EH (cell line): ENCODE results near the gene CACNA2D1.

Experiments
- DNase-seq: peaks from one replicate; pipeline ENCODE4 v3.0.0-alpha.2; 2015; ENCODE audit warnings: low read depth

Gene CACNA2D1

DNA sequence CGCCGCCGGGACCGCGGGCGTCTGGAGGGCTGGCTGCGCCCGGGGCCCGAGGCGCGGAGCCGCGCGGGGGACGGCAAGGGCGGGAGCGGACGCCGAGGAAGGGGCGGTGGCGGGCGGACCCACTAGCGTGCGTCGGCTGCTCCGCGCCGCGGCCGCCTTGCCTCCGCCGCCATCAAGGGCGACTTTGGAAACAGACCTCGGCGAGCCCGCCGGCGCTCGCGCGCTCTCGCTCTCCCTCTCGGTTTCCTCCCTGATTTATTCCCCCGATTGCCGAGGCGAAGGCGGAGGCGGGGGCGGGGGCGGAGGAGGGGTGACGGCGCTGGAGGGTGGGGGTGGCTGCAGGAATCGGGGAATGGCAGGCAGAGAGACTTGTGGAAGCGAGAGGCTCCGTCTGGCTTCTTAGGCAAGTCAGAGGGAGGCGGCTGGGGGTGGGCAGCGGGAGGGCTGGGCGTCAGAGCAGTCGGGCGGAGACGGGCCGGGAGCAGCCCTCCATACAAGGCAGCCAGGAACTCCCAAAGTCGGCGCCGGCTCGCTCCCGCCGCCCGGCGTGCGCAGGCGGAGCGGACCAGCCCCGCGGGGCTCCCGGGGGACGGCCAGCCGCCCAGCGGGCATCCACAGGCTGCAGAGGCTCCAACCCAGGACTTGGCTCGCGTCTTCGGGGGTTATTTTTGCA lies at the start of gene CACNA2D1:
Gene CACNA2D1, minus strand, starts transcription at position 231 of the 673 bp plus-strand sequence.
- DNase-seq, result peak; percentile 93

DNA sequence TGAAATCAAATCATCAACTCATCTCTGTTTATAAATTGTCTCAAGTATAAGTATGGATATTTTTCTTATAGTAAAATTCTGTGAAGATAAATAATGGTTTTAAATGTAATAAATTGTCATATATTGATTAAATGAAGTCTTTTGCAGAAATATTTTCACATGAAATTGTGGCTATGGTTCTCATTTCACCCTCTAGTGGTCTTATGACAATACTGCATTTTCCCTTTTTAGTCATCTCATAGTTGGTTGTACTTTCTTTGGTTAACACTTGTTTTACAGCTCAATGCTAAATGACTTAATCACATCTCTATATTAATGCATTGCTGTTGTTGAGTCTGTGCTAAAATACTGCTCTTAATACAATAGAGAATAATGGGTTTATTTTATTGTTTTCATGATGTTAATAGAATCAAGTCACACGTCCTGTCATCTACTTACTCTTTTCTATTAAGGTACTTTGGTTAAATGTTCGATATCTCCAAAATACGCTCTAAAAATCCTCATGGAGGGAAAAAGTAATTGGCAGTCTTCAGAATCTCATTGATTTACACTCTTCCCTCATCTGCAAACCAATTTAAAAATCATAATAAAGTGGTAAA lies 38.0 kb upstream of the CACNA2D1 start:
- peak; percentile 35 for DNase-seq

GRCh38 chr7:82477733-82478515 lies 34.3 kb upstream of the CACNA2D1 start:
- no peak for DNase-seq

DNA sequence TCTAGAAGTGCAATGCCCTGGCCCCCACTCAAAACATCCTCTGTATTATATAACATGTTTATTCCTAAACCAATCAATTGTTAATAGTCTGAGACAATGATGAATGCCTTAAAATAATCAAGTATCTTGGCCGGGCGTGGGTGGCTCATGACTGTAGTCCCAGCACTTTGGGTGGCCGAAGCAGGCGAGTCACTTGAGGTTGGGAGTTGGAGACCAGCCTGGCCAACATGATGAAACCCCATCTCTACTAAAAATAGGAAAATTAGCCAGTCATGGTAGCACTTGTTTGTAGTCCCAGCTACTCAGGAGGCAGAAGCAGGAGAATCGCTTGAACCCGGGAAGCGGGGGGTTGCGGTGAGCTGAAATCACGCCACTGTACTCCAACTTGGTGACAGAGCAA lies 29.4 kb upstream of the CACNA2D1 start:
- DNase-seq, result no peak

DNA sequence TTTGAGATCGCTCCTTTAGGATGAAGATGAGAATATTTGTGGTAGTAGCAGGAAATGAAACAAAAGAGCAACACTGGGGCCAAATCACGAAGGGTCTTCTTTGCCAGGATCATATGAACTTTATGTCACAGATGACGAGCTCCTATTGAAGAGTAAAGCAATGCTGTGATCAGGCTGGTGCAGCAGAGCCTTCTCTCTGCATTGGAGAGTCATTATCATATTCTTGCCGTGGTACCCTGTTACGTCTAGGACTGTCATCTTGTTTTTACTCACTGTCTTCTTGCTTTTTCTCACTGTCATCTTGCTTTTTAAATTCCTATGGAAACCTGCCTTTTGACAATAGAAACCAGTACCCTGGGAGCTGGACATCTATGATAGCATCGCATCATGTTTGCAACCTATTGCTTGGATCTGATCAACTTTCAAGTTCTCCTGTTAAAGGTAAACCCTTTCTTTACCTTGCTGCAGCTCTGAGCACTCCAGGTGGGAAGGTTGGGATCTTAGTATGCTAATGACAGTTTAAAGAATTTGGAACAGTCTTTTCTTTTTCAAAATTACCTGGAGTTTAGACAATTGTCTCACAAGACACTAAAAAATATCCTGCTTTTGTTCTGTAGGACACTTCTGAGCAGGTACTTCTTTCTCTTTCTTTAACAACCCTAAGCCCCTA lies 27.9 kb upstream of the CACNA2D1 start:
- no peak for DNase-seq

DNA sequence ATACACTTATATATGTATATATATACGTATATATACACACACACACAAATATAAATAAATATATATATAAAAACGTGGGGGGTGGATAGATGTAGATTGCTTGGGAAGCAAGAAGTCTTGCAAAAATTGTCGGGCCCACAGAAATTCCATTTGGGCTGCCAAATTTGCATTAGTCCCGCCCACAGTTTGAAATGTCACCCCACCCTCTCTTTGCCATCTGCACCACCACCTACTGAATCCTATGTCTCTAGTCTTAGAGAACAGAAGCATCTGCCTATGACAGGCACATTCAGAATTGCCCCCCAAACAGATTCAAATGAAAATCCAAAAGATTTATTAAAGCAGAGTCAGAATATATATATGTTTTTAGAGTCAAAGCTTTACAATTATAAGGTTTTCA lies 25.6 kb upstream of the CACNA2D1 start:
- DNase-seq, result no peak

DNA sequence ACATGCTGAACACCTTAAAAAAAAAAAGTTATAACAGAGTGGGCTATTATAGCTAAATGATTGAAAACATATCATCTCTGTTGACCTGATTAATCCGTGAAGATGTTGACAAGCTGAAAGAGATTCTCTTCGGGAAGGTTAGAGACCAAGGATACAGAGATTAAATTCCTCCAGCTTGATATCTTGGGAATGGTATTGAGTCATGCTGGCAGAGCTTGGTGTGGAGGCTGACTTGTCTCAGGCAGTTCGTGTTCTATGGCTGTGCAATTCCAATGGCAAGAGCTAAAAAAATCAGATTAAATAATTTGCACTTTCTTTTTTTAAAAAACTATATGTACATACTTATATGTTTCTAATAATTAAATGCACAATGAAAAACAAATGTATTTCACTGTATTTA lies 24.9 kb upstream of the CACNA2D1 start:
- DNase-seq, result no peak

- no peak for DNase-seq
These were observed 23.4 kb upstream of the CACNA2D1 start for GRCh38 chr7:82467020-82467419.

DNA sequence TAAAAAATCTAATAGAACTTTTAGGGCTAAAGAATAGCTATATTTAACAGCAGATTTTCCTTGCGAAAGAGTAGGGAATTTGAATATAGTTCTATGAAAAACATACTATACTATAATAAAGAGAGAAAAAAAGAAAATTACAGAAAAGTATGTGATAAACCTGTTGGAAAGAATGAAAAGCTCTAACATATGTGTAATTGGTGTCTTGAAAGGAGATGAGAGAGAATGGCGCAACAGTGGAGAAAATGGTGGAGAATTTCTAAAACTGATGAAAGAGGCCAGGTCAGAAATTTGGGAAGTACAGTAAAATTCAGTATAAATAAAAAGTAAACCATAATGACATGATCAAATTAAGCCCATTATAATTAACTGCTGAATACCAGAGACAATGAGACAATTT lies 20.8 kb upstream of the CACNA2D1 start:
- no peak for DNase-seq

DNA sequence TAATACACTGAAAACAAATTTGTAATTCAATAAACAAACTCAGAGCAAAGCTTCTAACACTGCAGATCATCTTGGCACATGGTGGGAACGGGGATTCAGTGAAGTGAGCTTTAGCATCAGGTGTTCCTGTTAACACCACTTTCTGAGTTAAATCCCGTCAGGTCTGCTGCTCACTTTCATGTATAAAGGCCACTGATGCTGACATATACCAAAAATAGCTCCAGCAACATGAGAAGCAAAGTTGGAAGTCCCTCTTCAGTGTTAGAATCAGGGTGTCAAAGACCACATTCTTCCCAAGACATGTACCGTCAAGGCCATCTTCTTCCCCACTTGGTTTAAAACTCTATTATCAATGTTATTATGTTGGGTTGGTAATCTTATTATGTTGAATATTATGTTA lies 11.7 kb upstream of the CACNA2D1 start:
- DNase-seq, result no peak

GRCh38 chr7:82450759-82451158 lies 7.2 kb upstream of the CACNA2D1 start:
- DNase-seq, result no peak

DNA sequence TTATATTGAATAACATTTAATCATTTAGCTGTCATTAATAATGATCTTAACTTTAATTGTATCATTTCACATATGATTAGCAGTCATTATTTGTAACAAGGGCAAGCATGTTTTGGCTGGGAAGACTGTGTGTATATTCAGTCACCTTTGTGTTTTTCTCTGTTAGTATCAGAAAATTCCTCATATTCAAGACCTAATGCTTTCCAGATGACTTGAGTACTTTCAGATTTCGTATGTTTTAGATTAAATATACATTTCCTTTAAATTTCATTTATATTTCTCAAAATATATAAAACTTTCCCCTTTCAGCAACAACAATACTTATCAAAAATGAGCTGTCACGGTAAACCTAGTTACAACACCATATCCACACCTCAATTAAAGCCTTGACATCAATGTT lies 6.3 kb upstream of the CACNA2D1 start:
- no peak for DNase-seq

DNA sequence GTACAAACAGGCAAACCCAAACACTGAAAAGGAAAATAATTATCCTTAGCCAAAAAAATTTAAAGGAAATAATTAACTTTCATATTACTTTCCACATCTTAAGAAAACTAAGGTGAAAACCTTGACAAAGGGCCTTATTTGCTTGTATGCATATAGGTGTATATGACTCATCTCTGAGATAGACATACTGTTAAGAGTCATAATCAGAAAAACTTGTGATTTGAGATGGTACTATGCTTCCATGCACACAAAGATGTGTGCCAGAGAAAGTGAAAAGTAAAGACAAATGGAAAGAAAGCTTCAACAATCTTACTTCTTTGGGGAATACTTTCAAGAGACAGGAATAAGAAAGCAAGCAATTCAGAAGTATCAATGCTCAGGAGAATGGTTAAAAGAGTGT lies 3.3 kb upstream of the CACNA2D1 start:
- no peak for DNase-seq

GRCh38 chr7:82445271-82445670 lies 1.7 kb upstream of the CACNA2D1 start:
- no peak for DNase-seq

DNA sequence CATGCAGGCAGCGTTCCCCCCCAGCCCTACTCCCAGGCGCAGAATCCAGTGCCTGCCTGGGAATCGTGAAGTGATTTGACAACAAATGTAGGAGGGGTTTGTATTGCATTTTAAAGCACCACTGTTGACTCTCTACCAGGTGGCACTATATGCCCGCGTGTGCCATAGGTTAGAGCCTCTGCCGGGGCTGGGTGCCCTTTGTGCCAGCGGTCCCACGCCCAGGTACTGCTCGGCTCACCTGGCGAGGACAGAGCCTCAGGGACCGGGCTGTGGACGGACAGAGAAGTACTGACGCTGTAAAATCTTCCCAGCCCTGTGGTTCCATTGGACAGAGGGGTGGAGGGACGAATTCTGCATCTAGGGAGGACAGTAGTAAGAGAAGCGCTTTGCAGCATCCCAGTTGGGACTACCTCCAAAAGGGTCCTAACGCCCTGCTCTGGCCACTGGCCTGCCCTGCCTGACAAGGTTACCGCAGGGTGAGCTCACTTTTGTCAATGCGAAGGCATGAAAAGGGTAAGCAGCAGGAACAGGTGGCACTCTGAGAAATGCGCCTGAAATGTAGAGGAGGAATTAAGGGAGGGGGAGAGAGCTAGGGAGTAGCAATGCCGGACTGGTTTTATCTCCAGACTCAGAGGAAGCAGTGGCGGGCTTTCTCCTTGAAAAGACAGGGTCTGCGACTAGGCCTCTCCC lies 788 bp upstream of the CACNA2D1 start:
- no peak for DNase-seq

GRCh38 chr7:82443036-82443546 lies 486 bp downstream of the CACNA2D1 start:
- peak; percentile 54 for DNase-seq

- no peak for DNase-seq
These were observed 1.0 kb downstream of the CACNA2D1 start for GRCh38 chr7:82442492-82443035.

DNA sequence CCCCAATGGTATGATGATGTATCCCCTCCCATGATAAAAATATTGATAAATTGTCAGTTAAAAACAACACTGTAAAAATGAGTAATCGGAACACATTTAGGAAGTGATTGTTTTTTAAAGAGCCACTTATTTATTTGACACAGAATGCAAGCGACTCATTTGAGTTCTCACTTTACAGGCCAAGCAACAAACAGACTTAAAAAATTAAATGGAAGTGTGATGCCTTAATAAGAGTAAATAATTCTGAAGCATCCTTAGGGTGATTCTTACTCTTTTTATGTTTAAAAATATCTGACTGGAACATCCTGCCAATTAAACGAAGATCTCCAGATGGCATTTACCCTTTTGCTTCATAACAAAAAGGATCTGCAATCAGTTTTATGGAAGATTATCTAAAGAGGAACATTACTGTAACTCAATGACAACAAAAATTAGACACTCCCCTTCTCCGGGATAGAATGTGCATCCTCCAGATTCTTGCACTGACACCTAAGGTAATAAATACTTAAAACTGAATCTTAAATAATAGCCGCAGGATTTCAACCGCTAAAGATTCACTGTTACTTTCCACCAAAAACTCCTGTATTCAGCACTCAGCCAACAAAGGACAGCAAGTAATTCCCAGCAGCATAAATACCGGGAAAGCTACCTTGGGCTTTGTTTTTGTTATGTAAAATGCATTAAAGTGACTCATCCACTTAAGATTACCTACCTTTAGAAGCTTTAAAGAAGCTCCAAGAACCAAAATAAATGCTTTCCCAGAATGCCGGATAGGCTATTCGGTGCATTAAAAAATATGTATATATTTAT lies 1.7 kb downstream of the CACNA2D1 start:
- peak; percentile 11 for DNase-seq

GRCh38 chr7:82438521-82438920 lies 5.1 kb downstream of the CACNA2D1 start:
- DNase-seq, result no peak

- no peak for DNase-seq
These were observed 7.8 kb downstream of the CACNA2D1 start for GRCh38 chr7:82435769-82436168.
